ENCODE results near the gene GALNT18. TPM values are rescaled to one million over a fixed set of nuclear protein-coding genes. Genes with fewer than 3 reads are reported as not detected.

Gene GALNT18
- total RNA-seq, 2 donors from 2014 or later, result 28.2 to 57.8 TPM

DNA sequence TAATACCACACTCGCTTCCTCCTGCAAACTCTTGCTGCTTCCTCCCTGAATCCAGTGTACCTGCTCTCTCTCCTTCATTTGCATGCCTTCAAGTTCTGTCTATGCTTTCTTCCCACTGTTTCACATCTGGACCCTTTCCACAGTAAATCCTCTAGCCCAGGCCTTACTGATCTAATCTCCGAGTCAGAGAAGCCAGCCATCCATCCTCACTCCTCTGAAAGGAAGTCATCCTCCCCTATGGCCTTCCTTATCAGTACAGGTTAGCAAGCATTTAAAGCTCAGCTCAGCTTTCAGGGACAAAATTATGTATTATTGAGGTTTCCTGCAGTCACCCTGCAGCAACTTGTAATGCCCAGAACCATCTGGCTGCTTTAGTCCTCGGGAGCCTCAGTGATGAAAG is 116.1 kb downstream of the GALNT18 start:
- Histone ChIP-seq H3K4me3 (no peak overlapping the region), H3K4me1 (ENCODE audit: control insufficient read depth in 1 of 2, low read depth in 2 of 2) (peaks cover 13 to 26% of the 10 kb centered on the region in 2 donors), H3K27ac (no peak overlapping the region), H3K36me3 (no peaks in the 10 kb centered on the region), H3K27me3 (replicated peaks; ENCODE audit: insufficient read depth) (no peaks in the 10 kb centered on the region), H3K9me3 (no peaks in the 10 kb centered on the region)
- DNase-seq (ENCODE audit: low spot score) (no peak), ATAC-seq (ENCODE audit: insufficient number of reproducible peaks, low FRiP score, low read depth) (no peak)
- TF ChIP-seq CTCF (IDR thresholded peaks at IDR 0.05), result no peak

DNA sequence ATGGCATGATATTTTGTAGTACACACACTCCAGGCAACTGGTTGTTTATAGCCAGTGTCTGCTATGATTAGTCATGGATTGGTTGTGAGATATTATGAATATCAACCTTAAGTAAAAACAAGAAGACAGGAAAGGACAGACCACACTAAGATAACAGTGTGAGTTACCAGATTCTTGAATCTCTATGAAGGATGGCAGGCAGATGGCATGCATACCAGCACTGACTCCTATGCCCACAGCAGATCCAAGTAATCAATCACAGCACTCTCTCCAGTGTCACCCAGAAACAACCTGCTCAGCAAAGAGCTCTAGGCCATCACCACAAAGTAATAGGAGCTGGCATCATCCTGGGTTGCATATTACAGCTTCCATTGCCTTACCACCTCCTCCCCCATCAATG is 116.6 kb downstream of the GALNT18 start:
- TF ChIP-seq CTCF (IDR thresholded peaks at IDR 0.05), result no peak
- no peaks in the 10 kb centered on the region for H3K9me3 ChIP-seq
- no peaks in the 10 kb centered on the region for H3K27me3 ChIP-seq (replicated peaks; ENCODE audit: insufficient read depth)
- no peak overlapping the region for H3K27ac ChIP-seq
- no peaks in the 10 kb centered on the region for H3K36me3 ChIP-seq
- H3K4me1 ChIP-seq (ENCODE audit: control insufficient read depth in 1 of 2, low read depth in 2 of 2), result peaks cover 13 to 30% of the 10 kb centered on the region in 2 donors
- H3K4me3 ChIP-seq, result no peak overlapping the region
- DNase-seq (ENCODE audit: low spot score) (no peak), ATAC-seq (ENCODE audit: insufficient number of reproducible peaks, low FRiP score, low read depth) (no peak)

DNA sequence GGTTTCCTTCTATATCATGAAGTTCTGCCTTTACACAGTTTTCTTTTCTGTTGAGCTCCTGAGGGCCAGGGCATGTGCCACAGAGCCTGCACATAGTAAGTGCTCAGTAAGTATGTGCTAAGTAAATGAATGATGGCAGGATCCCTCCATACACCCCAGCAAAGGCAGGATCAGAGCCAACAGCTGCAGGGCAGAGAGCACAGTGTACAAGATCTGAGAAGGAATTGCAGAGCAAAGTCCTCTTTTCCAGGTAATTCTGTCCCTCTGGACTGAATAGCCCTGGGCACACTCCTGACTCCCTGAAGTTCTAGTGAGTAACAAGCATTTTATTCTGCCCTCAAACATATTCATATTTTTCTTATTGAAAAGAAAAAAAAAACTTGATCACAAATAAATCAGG is 117.7 kb downstream of the GALNT18 start:
- Histone ChIP-seq H3K27me3 (replicated peaks; ENCODE audit: insufficient read depth) (no peaks in the 10 kb centered on the region), H3K9me3 (no peaks in the 10 kb centered on the region), H3K36me3 (no peaks in the 10 kb centered on the region), H3K4me1 (ENCODE audit: control insufficient read depth in 1 of 2, low read depth in 2 of 2) (peaks cover 13 to 30% of the 10 kb centered on the region in 2 donors), H3K4me3 (no peak overlapping the region), H3K27ac (no peak overlapping the region)
- ATAC-seq (ENCODE audit: insufficient number of reproducible peaks, low FRiP score, low read depth) (no peak), DNase-seq (ENCODE audit: low spot score) (no peak)
- TF ChIP-seq CTCF (IDR thresholded peaks at IDR 0.05), result no peak

- no peak overlapping the region for H3K4me3 ChIP-seq
- H3K4me1 ChIP-seq (ENCODE audit: control insufficient read depth in 1 of 2, low read depth in 2 of 2), result peaks cover 13 to 30% of the 10 kb centered on the region in 2 donors
- H3K9me3 ChIP-seq, result no peaks in the 10 kb centered on the region
- TF ChIP-seq CTCF (IDR thresholded peaks at IDR 0.05), result no peak
- no peaks in the 10 kb centered on the region for H3K27me3 ChIP-seq (replicated peaks; ENCODE audit: insufficient read depth)
- no peak for DNase-seq (ENCODE audit: low spot score)
- H3K36me3 ChIP-seq, result no peaks in the 10 kb centered on the region
- ATAC-seq (ENCODE audit: insufficient number of reproducible peaks, low FRiP score, low read depth), result no peak
- peak overlapping the region; percentile 48 to 73 for H3K27ac ChIP-seq
Measured at GRCh38 chr11:11502263-11502861, 119.4 kb downstream of the GALNT18 start.

- H3K27me3 ChIP-seq (replicated peaks; ENCODE audit: insufficient read depth), result no peaks in the 10 kb centered on the region
- H3K4me1 ChIP-seq (ENCODE audit: control insufficient read depth in 1 of 2, low read depth in 2 of 2), result peaks cover 13 to 30% of the 10 kb centered on the region in 2 donors
- DNase-seq (ENCODE audit: low spot score), result no peak
- no peak for TF ChIP-seq CTCF (IDR thresholded peaks at IDR 0.05)
- no peak for ATAC-seq (ENCODE audit: insufficient number of reproducible peaks, low FRiP score, low read depth)
- H3K9me3 ChIP-seq, result no peaks in the 10 kb centered on the region
- H3K4me3 ChIP-seq, result no peak overlapping the region
- H3K36me3 ChIP-seq, result no peaks in the 10 kb centered on the region
- peak overlapping the region; percentile 48 to 73 for H3K27ac ChIP-seq
Measured at GRCh38 chr11:11501546-11502262, 120.1 kb downstream of the GALNT18 start.
